ENCODE data around the gene CATSPER3.

The CATSPER3 gene

GRCh38 chr5:135059000-135059923 lies 91.6 kb downstream of the CATSPER3 start:
- in situ Hi-C loops (cut with HindIII; ENCODE audit: low sequenced_read_pairs) = no loop called here

GRCh38 chr5:135060021-135060420 lies 92.3 kb downstream of the CATSPER3 start:
- in situ Hi-C loops (cut with HindIII; ENCODE audit: low sequenced_read_pairs) = loop anchor here (5.0 kb wide), 1 partner anchor 72 kb away; no protein-coding TSS in a partner anchor

- in situ Hi-C loops (cut with HindIII; ENCODE audit: low sequenced_read_pairs) = loop anchor here (5.0 kb wide), 1 partner anchor 71 kb away; no protein-coding TSS in a partner anchor
These were observed 93.3 kb downstream of the CATSPER3 start for GRCh38 chr5:135061001-135061400.

Data from endothelial cell of hepatic sinusoid (primary cell).